Esophagus muscularis mucosa (tissue), 3 donors: Measurements from ENCODE around the gene GLT6D1.

Source experiments
- CTCF ChIP-seq, 3 experiments: fragments of 200-600 bp in 2 of 3; fragments of 450-650 bp in 1 of 3; sonication (generic) in 2 of 3; IDR thresholded peaks; one replicate each; pipeline ENCODE4 v1.5.1; 2017 to 2019; ENCODE audit warnings: antibody characterized with exemption in 3 of 3, mild to moderate bottlenecking in 2 of 3, moderate library complexity in 1 of 3
- POLR2A ChIP-seq: fragments of 450-650 bp; IDR thresholded peaks from one replicate; pipeline ENCODE4 v1.6.1; 2017; ENCODE audit warnings: antibody characterized with exemption, moderate library complexity, mild to moderate bottlenecking, low read depth

DNA sequence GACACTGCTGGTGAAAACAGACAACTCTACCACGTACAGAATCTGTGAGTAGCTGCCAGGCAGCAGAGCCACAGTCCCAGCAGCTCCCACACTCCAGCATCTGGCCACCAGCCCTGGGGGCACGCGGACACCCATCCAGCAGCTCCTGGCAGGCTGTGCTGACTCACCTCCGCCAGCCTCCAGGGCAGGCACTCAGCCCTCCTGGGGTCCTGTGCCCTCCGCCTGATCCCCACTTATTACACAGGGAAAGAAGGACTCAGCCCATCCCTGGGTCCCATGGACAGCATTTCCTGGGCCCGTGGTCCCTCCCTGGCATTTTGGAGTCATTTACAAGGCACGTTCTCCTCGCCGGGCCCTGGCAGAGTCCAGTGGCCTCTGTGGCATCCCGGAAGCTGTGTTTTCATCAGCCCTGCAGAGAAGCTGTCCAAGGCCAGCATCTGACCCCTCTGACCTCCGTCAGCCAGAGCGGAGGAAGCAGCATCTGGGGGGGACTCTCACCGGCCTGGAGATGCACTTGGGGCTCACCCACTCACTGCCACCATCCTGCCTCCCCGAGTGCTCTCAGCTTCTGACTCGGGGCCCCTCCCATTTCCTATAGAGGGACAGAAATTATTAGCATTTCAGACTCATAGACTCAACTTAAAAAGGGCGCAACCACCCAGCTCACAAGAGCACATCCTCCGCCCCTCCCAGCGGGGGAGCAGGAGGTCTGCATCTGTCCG lies 56.2 kb downstream of the GLT6D1 start:
- no peak for TF ChIP-seq POLR2A
- no peak for TF ChIP-seq CTCF (IDR thresholded peaks at IDR 0.05)
